Sciatic nerve (tissue), 2 donors: ENCODE measurements around the gene ST6GALNAC1. TPM values are rescaled to one million over a fixed set of nuclear protein-coding genes. Genes with fewer than 3 reads are reported as not detected.
"Not testable (repeated sequence)": the region's sequence is repeated elsewhere in the genome, so short reads cannot be mapped to it uniquely, and the experiment has no call there.

Experiments used
- ATAC-seq: fragments of 200-7000 bp; cut with Tn5 transposase; one replicate; pipeline ENCODE4 v1.9.1; 2020; ENCODE audit warnings: mild to moderate bottlenecking, moderate library complexity
- DNase-seq: peaks from one replicate; pipeline ENCODE4 v3.0.0-alpha.2; 2020; ENCODE audit warnings: low spot score
- intact Hi-C: fragments of 100-400 bp; cut with DNase I; formaldehyde crosslinking; loops from one replicate; pipeline ENCODE4 v1.14.2; 2022
- total RNA-seq: library from RNA; stranded (reverse); fragmentation: NEBNext Ultra II Directional; extraction: Animal tissue kit (Norgen Biotek cat#: 25700); gene quantifications from one replicate; pipeline ENCODE4 v1.2.1, GENCODE V29; 2021
- donor health status: DM: no; HTN: no; CAD: no.
- donor health status: DM: no; HTN: no; CAD: no.

Gene ST6GALNAC1
- total RNA-seq, 1 donor from 2014 or later = 1.8 TPM

GRCh38 chr17:76646712-76647111, 3.2 kb upstream of the ST6GALNAC1 start:
- ATAC-seq (no peak), DNase-seq (no peak)
- intact Hi-C loops = no loop called here

DNA sequence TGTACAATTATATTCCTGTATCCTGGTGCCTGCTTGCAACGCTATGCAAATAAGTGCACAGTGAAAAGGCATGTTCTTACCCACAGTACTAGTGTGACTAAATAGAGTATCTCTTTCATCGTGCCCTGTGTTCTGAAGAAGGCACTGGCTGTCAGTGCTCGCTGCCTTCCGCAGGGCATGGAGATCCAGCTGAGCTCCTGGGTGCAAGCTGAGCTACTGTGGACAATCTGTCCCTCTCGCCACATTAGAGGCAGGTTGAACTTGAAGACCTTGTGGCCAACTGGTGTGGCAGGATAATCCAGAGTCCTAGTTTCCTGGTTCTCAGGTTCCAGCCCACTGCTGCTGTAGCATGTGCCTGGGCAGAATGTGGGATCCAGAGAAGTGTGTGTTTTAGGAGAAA, 1.9 kb upstream of the ST6GALNAC1 start:
- intact Hi-C loops = no loop called here
- DNase-seq = no peak
- ATAC-seq = no peak

DNA sequence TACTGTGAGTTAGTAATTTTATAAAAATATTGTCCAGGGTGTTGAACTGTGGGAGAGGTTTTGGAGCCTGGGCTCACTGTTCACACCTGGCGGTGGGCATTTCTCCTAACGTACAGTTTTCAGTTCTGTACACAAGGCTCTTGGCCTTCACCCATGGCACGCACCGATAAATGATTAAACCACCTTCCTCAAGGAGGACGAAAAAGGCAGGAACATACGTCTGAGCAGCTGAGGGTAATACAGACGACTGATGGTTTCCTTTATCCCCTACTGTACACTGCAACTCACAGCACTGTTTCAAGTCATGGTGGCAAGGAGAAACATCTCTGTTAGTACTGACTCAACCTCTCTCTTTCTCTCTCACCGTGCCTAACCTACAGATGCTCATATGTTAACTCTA, 1.4 kb upstream of the ST6GALNAC1 start:
- intact Hi-C loops = no loop called here
- ATAC-seq (no peak), DNase-seq (no peak)

GRCh38 chr17:76642994-76643393, 563 bp downstream of the ST6GALNAC1 start:
- ATAC-seq (no peak), DNase-seq (no peak)
- intact Hi-C loops = no loop called here

DNA sequence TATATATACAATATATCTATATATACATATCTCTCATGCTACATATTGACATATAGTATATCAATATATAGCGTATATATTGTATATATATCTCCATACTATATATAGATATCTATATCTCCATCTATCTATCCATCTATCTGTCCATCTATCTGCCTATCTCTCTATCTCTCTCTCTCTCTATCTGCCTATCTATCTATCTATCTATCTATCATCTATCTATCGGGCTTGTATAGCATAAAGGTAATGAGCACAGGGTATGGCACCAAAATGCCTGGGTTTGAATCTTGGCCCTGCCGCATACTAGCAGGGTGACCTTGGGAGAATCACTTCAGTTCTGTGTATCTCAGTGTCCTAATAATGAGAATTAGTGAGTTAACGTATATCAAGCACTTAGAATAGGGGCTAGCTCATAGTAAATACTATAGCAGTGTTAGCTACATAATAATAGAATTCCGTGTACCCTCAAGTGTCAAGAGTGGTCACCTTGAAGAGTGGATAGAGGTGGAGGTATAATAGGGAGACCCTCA, 1.5 kb downstream of the ST6GALNAC1 start:
- DNase-seq (no peak), ATAC-seq (no peak)
- intact Hi-C loops = no loop called here

DNA sequence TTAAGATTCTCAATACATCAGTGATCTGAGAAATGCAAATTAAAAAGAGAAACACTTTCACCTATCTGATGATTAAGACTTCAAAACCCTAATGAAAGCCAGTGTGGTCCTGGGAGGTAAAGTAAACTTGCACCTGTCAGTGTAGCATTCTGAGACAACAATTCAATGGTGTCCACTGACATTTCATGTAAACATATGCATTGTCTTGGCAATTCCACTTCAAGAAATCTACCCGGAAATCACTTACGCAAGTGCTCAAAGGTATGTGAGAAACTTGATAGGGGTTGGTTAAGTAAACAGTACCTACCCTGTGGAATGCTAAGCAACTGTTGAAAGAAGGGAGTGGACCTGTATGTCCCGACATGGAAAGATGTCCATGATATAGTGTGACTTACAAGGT, 2.1 kb downstream of the ST6GALNAC1 start:
- intact Hi-C loops = no loop called here
- DNase-seq = no peak
- no peak for ATAC-seq

- DNase-seq = no peak
- no peak for ATAC-seq
- intact Hi-C loops = no loop called here
These were observed 2.8 kb downstream of the ST6GALNAC1 start for GRCh38 chr17:76640550-76641380.

DNA sequence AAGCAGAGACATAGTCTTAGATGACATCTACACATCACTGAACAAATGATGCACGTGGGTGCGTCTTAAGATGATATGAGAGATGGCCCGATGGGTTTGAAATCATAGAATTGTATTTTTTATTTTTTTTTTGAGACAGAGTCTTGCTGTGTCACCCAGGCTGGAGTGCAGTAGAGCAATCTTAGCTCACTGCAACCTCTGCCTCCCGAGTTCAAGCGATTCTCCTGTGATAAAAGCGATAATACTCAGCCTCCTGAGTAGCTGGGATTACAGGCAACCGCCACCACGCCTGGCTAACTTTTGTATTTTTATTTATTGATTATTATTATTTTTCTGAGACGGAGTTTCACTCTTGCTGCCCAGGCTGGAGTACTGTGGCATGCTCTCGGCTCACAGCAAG, 5.3 kb downstream of the ST6GALNAC1 start:
- ATAC-seq (no peak), DNase-seq (no peak)
- intact Hi-C loops = no loop called here

- intact Hi-C loops, ATAC-seq: not testable (repeated sequence)
- DNase-seq = peak; percentile 15
These were observed 6.9 kb downstream of the ST6GALNAC1 start for GRCh38 chr17:76636486-76637206.

- intact Hi-C loops = no loop called here
- ATAC-seq (no peak), DNase-seq (no peak)
These were observed 7.7 kb downstream of the ST6GALNAC1 start for GRCh38 chr17:76635659-76636360.

GRCh38 chr17:76635039-76635438, 8.5 kb downstream of the ST6GALNAC1 start:
- no peak for DNase-seq
- intact Hi-C loops = no loop called here
- ATAC-seq = no peak

DNA sequence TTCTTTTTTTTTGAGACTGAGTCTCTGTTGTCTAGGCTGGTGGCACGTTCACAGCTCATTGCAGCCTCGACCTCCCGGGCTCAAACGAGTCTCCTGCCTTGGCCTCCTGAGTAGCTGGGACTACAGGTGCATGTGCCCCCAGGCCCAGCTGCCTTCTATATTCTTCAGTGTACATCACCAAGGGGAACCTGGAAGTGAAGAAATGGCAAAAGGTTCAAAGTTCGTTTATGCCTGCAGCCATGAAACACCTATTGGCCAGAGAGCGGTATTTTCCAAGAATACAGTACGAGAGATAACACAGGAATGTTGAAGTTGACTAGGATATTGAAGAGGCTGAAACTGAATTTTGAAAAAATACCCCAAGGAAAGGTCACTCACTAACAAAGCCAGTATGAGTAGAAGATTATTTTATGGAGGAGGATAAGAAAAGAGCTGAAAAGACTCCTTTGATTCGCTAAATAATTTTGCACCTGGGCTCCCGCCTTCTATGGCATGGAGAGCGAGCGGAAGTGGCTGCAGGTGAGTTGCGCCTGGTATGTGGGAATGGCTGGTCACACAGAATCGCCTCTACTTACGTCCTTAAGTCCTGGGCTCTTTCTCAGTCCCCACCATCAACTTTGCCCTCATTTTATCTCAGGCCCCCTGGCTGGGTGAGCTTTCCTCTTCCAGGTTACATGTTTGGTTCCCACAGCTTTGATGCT, 9.8 kb downstream of the ST6GALNAC1 start:
- intact Hi-C loops = no loop called here
- ATAC-seq = no peak
- no peak for DNase-seq

GRCh38 chr17:76631821-76632565, 11.6 kb downstream of the ST6GALNAC1 start:
- DNase-seq = no peak
- intact Hi-C loops = no loop called here
- ATAC-seq = no peak

DNA sequence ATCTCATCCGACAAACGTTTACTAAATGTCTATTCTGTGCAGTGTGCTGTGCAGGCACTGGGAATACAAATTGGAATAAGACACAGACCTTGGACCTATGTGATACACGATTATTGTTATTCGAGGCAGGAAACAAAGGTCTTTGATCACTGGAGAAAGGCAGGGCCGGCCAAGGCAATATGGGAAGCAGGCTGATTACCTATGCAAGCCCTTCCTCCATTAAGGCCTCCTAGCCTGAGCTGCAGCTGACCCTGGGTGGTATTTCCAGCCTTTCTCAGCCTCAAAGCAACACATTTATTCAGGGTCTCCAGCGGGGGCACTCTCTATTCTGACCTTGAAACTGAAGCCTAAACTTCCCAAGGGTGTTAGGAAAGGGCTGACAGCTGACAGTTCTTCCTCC, 13.4 kb downstream of the ST6GALNAC1 start:
- ATAC-seq = no peak
- no peak for DNase-seq
- intact Hi-C loops = no loop called here

DNA sequence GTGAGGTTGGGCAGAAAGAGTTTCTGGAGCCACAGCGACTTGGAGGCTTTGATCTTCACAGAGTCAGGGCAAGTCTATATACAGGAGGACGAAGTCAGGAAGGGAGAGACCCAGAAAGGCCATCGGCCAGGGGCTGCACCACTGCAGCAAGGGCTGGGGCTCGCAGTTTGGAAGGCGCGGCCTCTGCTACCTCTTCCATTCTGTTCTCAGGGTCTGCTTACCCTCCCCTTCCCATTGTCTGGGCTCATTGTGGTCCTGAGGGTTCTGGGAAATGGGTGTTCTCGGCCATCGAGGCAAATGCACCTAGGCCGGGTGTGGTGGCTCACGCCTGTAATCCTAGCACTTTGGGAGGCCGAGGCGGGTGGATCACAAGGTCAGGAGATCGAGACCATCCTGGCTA, 16.0 kb downstream of the ST6GALNAC1 start:
- intact Hi-C loops = loop anchor here (5.0 kb wide), 1 partner anchor 105 kb away; no protein-coding TSS in a partner anchor
- DNase-seq (no peak), ATAC-seq (no peak)

DNA sequence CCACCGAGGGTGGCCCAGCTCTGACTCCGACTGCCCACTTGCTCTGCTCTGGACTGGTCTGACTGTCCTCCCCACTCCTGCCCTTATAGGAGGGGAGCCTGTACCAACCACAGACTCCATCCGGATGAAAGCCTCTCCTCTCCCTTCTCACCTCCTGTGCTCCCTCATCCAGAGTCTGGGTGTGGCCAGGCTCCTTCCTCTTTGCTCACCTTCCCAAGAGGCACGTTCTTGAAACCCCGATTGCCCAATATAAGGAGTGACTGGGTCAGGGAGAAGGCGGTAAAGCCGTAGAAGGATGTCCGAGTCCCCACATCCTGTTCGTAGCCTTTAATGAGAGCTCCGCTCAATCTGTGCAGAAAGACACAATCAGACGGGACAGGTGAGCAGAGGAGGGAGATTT, 17.1 kb downstream of the ST6GALNAC1 start:
- ATAC-seq (no peak), DNase-seq (no peak)
- intact Hi-C loops = loop anchor here (5.0 kb wide), 1 partner anchor 104 kb away; no protein-coding TSS in a partner anchor

DNA sequence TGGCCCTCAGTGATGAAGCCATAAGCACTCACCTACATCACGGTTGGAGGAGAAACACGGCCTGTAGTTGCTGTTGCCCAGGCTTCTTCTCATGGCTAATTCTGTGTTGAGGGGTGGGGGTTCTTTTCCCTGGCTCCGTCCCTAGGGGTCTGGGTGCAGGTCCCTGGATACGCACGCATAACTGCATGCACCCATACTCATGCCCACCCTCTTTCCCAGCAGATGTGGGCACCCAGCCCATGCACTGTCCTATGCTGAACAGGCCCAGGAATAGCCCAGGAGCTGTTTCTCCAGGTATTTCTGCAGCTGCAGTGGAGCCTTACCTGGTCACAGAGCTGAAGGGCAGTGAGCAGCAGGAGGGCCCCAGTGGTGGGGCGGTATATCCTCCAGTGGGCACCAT, 18.1 kb downstream of the ST6GALNAC1 start:
- intact Hi-C loops = loop anchor here (5.0 kb wide), 1 partner anchor 103 kb away; no protein-coding TSS in a partner anchor
- DNase-seq (peak; percentile 55), ATAC-seq (no peak)
